Endodermal cell (in vitro differentiated cells): ENCODE results near the gene ADNP2. TPM values are rescaled to one million over a fixed set of nuclear protein-coding genes. Genes with fewer than 3 reads are reported as not detected.

ENCODE experiments used
- DNase-seq: peaks from one replicate; pipeline ENCODE4 v3.0.0-alpha.2; 2017
- H3K27ac ChIP-seq: 2 replicates; pipeline ENCODE4 v1.5.1; 2013; ENCODE audit warnings: mild to moderate bottlenecking, low read depth, low read length, moderate library complexity
- H3K27me3 ChIP-seq: 2 replicates; pipeline ENCODE4 v1.6.1; 2013; ENCODE audit warnings: mild to moderate bottlenecking, low read length, moderate library complexity; ENCODE audit not compliant: insufficient read depth, control insufficient read depth, poor library complexity, severe bottlenecking
- H3K36me3 ChIP-seq: 2 replicates; pipeline ENCODE4 v1.7.0; 2013; ENCODE audit warnings: mild to moderate bottlenecking, low read length, moderate library complexity; ENCODE audit not compliant: control insufficient read depth, insufficient read depth
- H3K4me1 ChIP-seq: one replicate; pipeline ENCODE4 v1.7.0; 2013; ENCODE audit warnings: low read length; ENCODE audit not compliant: control insufficient read depth, insufficient read depth
- H3K4me3 ChIP-seq: 2 replicates; pipeline ENCODE4 v1.5.1; 2013; ENCODE audit warnings: mild to moderate bottlenecking, low read length, moderate library complexity
- H3K9ac ChIP-seq: 2 replicates; pipeline ENCODE4 v1.6.1; 2013; ENCODE audit warnings: mild to moderate bottlenecking, low read length, moderate library complexity; ENCODE audit not compliant: poor library complexity, severe bottlenecking; ENCODE audit errors: extremely low read depth
- H3K9me3 ChIP-seq: 2 replicates; pipeline ENCODE4 v1.6.1; 2013; ENCODE audit warnings: mild to moderate bottlenecking, low read length, moderate library complexity; ENCODE audit not compliant: control insufficient read depth
- H3K27ac Mint-ChIP-seq: 2 replicates; pipeline ENCODE4 v1.8.0; 2020; ENCODE audit warnings: mixed read lengths
- H3K27me3 Mint-ChIP-seq: 2 replicates; pipeline ENCODE4 v1.8.0; 2021; ENCODE audit warnings: mild to moderate bottlenecking, mixed read lengths; ENCODE audit not compliant: insufficient read depth
- H3K36me3 Mint-ChIP-seq: 2 replicates; pipeline ENCODE4 v1.8.0; 2020; ENCODE audit warnings: low read depth, mixed read lengths
- H3K4me1 Mint-ChIP-seq: 2 replicates; pipeline ENCODE4 v1.8.0; 2020; ENCODE audit warnings: mixed read lengths
- H3K4me3 Mint-ChIP-seq: 2 replicates; pipeline ENCODE4 v1.8.0; 2020; ENCODE audit warnings: mild to moderate bottlenecking, moderate library complexity, mixed read lengths
- H3K9me3 Mint-ChIP-seq: 2 replicates; pipeline ENCODE4 v1.8.0; 2020; ENCODE audit warnings: mild to moderate bottlenecking, mixed read lengths
- CTCF ChIP-seq: fragments of 200-600 bp; sonication (generic); conservative IDR thresholded peaks from 2 replicates; pipeline ENCODE4 v1.5.0; 2021; ENCODE audit warnings: antibody characterized with exemption, mild to moderate bottlenecking
- WGBS, 2 experiments: methylation state at CpG; one replicate each; pipeline versions ENCODE4 v1.1.5 to v1.1.7; 2013; ENCODE audit warnings: missing lambda C conversion rate in 2 of 2, mixed read lengths in 1 of 2; ENCODE audit not compliant: insufficient coverage in 1 of 2, insufficient read length in 1 of 2; 5-methylcytosine and 5-hydroxymethylcytosine counted together
- total RNA-seq, 2 donors: library from RNA; stranded (reverse); fragmentation: NEBNext Ultra II Directional in 1 of 2; extraction: Animal tissue kit (Norgen Biotek cat#: 25700) in 1 of 2; gene quantifications; 2 replicates in 1 of 2; 3 replicates in 1 of 2; pipeline ENCODE4 v1.2.1, GENCODE V29; 2021

The ADNP2 gene
- total RNA-seq, 2 donors from 2014 or later = 38.4 to 51.0 TPM

- WGBS, 2 experiments = 91 to 93% methylated on average over 6 to 10 of the region's 10 CpGs
- H3K4me1 Mint-ChIP-seq = peaks cover 5% of the 10 kb centered on the region
Measured at GRCh38 chr18:80068571-80069272, 40.3 kb upstream of the ADNP2 start.

GRCh38 chr18:80070825-80071224 lies 38.2 kb upstream of the ADNP2 start:
- H3K36me3 Mint-ChIP-seq = peaks cover 5% of the 10 kb centered on the region
- H3K27ac ChIP-seq = no peak overlapping the region
- no peaks in the 10 kb centered on the region for H3K27me3 ChIP-seq
- no peak overlapping the region for H3K4me3 Mint-ChIP-seq
- DNase-seq = no peak
- WGBS, 2 experiments = 96 to 100% methylated on average over 1 to 2 of the region's 4 CpGs
- H3K9ac ChIP-seq = no peak overlapping the region
- H3K9me3 Mint-ChIP-seq = peaks cover 19% of the 10 kb centered on the region
- H3K9me3 ChIP-seq = no peaks in the 10 kb centered on the region
- no peak overlapping the region for H3K27ac Mint-ChIP-seq
- no peaks in the 10 kb centered on the region for H3K4me1 ChIP-seq
- no peaks in the 10 kb centered on the region for H3K27me3 Mint-ChIP-seq
- peaks cover 5% of the 10 kb centered on the region for H3K4me1 Mint-ChIP-seq
- H3K36me3 ChIP-seq = no peaks in the 10 kb centered on the region
- H3K4me3 ChIP-seq = no peak overlapping the region
- TF ChIP-seq CTCF = no peak

More at GRCh38 chr18:80068571-80069272, 40.3 kb upstream of the ADNP2 start:
- Mint-ChIP-seq H3K27ac (no peak overlapping the region), H3K9me3 (peaks cover 16% of the 10 kb centered on the region), H3K4me3 (no peak overlapping the region), H3K27me3 (no peaks in the 10 kb centered on the region), H3K36me3 (peaks cover 1% of the 10 kb centered on the region)
- Histone ChIP-seq H3K27ac (no peak overlapping the region), H3K27me3 (no peaks in the 10 kb centered on the region), H3K4me1 (no peaks in the 10 kb centered on the region), H3K9me3 (peaks cover 3% of the 10 kb centered on the region), H3K4me3 (no peak overlapping the region), H3K9ac (no peak overlapping the region), H3K36me3 (no peaks in the 10 kb centered on the region)
- DNase-seq = no peak
- no peak for TF ChIP-seq CTCF

- no peak for TF ChIP-seq CTCF
- Histone ChIP-seq H3K4me1 (no peaks in the 10 kb centered on the region), H3K27me3 (no peaks in the 10 kb centered on the region), H3K27ac (no peak overlapping the region), H3K9me3 (no peaks in the 10 kb centered on the region), H3K9ac (no peak overlapping the region), H3K36me3 (no peaks in the 10 kb centered on the region), H3K4me3 (no peak overlapping the region)
- H3K27ac Mint-ChIP-seq = no peak overlapping the region
- no peaks in the 10 kb centered on the region for H3K4me1 Mint-ChIP-seq
- H3K4me3 Mint-ChIP-seq = no peak overlapping the region
- DNase-seq = no peak
- peaks cover 5% of the 10 kb centered on the region for H3K36me3 Mint-ChIP-seq
- H3K27me3 Mint-ChIP-seq = peaks cover 1% of the 10 kb centered on the region
- peaks cover 32% of the 10 kb centered on the region for H3K9me3 Mint-ChIP-seq
- 90 to 96% methylated on average over 5 of the region's 5 CpGs for WGBS, 2 experiments
Measured at GRCh38 chr18:80074183-80074582, 34.9 kb upstream of the ADNP2 start.
